ENCODE results near the gene MGAT4B.

The MGAT4B gene

GRCh38 chr5:179795049-179795862 is 11.4 kb downstream of the MGAT4B start:
- Histone ChIP-seq H3K9me3 (no peaks in the 10 kb centered on the region), H3K4me1 (peaks cover 0 to 50% (median 38%) of the 10 kb centered on the region in 4 donors), H3K27ac (peak overlapping the region; percentile 78 to 83), H3K4me3 (peak overlapping the region; percentile 61 to 75), H3K36me3 (peaks cover 26 to 42% (median 32%) of the 10 kb centered on the region in 3 donors), H3K27me3 (no peaks in the 10 kb centered on the region)
- intact Hi-C loops (cut with DNase I; ENCODE audit: low total_unique reads), result loop anchor here (5.0 kb wide), 1 partner anchor 33 kb away; no protein-coding TSS in a partner anchor
- peak in 1 of 2 donors; percentile 73 for DNase-seq
- no peak for TF ChIP-seq CTCF (IDR thresholded peaks at IDR 0.05)

GRCh38 chr5:179794575-179794974 is 12.1 kb downstream of the MGAT4B start:
- intact Hi-C loops (cut with DNase I; ENCODE audit: low total_unique reads), result no loop called here
- H3K4me3 ChIP-seq, result peak overlapping the region in 1 of 2 donors; percentile 25
- H3K4me1 ChIP-seq, result peaks cover 0 to 50% (median 38%) of the 10 kb centered on the region in 4 donors
- H3K36me3 ChIP-seq, result peaks cover 20 to 35% (median 25%) of the 10 kb centered on the region in 3 donors
- no peaks in the 10 kb centered on the region for H3K9me3 ChIP-seq
- DNase-seq, result peak in 1 of 2 donors; percentile 64
- H3K27me3 ChIP-seq, result no peaks in the 10 kb centered on the region
- peak overlapping the region; percentile 78 to 83 for H3K27ac ChIP-seq
- TF ChIP-seq CTCF (IDR thresholded peaks at IDR 0.05), result no peak

GRCh38 chr5:179794171-179794570 is 12.5 kb downstream of the MGAT4B start:
- intact Hi-C loops (cut with DNase I; ENCODE audit: low total_unique reads), result no loop called here
- no peaks in the 10 kb centered on the region for H3K27me3 ChIP-seq
- peak overlapping the region in 1 of 2 donors; percentile 25 for H3K4me3 ChIP-seq
- H3K36me3 ChIP-seq, result peaks cover 16 to 31% (median 21%) of the 10 kb centered on the region in 3 donors
- no peak for TF ChIP-seq CTCF (IDR thresholded peaks at IDR 0.05)
- H3K9me3 ChIP-seq, result no peaks in the 10 kb centered on the region
- peak overlapping the region; percentile 51 to 78 for H3K27ac ChIP-seq
- DNase-seq, result peak in 1 of 2 donors; percentile 68
- H3K4me1 ChIP-seq, result peaks cover 0 to 50% (median 38%) of the 10 kb centered on the region in 4 donors

GRCh38 chr5:179793468-179794139 is 13.1 kb downstream of the MGAT4B start, which contains the start of gene LTC4S:
TSS of gene LTC4S (plus strand) at chr5:179793986. CDS start at chr5:179794081, 95 bp downstream.
- no peak for TF ChIP-seq CTCF (IDR thresholded peaks at IDR 0.05)
- H3K9me3 ChIP-seq, result no peaks in the 10 kb centered on the region
- intact Hi-C loops (cut with DNase I; ENCODE audit: low total_unique reads), result no loop called here
- peak within 1 kb of the TSS; percentile 78 to 83 for H3K27ac ChIP-seq
- peak within 1 kb of the TSS in 1 of 2 donors; percentile 25 for H3K4me3 ChIP-seq
- peaks cover 10 to 25% (median 16%) of the 10 kb centered on the region in 3 donors for H3K36me3 ChIP-seq
- peak; percentile 90 to 91 for DNase-seq
- H3K27me3 ChIP-seq, result no peaks in the 10 kb centered on the region
- peaks cover 0 to 50% (median 38%) of the 10 kb centered on the region in 4 donors for H3K4me1 ChIP-seq

- no peaks in the 10 kb centered on the region for H3K27me3 ChIP-seq
Measured at GRCh38 chr5:179792612-179793467, 13.8 kb downstream of the MGAT4B start.

More at GRCh38 chr5:179792612-179793467, 13.8 kb downstream of the MGAT4B start:
- H3K27ac ChIP-seq, result peak overlapping the region; percentile 48 to 51
- TF ChIP-seq CTCF (IDR thresholded peaks at IDR 0.05), result no peak
- peak in 1 of 2 donors; percentile 69 for DNase-seq
- H3K9me3 ChIP-seq, result no peaks in the 10 kb centered on the region
- peaks cover 0 to 50% (median 38%) of the 10 kb centered on the region in 4 donors for H3K4me1 ChIP-seq
- H3K36me3 ChIP-seq, result peaks cover 3 to 18% (median 8%) of the 10 kb centered on the region in 3 donors
- H3K4me3 ChIP-seq, result no peak overlapping the region
- intact Hi-C loops (cut with DNase I; ENCODE audit: low total_unique reads), result no loop called here
